GM18520 (cell line): Measurements from ENCODE around the gene SLC6A6.

ENCODE experiments used
- ATAC-seq: cut with Tn5 transposase; IDR thresholded peaks from one replicate; pipeline ENCODE4 v1.9.1; 2021; ENCODE audit not compliant: unreplicated experiment

SLC6A6 gene

DNA sequence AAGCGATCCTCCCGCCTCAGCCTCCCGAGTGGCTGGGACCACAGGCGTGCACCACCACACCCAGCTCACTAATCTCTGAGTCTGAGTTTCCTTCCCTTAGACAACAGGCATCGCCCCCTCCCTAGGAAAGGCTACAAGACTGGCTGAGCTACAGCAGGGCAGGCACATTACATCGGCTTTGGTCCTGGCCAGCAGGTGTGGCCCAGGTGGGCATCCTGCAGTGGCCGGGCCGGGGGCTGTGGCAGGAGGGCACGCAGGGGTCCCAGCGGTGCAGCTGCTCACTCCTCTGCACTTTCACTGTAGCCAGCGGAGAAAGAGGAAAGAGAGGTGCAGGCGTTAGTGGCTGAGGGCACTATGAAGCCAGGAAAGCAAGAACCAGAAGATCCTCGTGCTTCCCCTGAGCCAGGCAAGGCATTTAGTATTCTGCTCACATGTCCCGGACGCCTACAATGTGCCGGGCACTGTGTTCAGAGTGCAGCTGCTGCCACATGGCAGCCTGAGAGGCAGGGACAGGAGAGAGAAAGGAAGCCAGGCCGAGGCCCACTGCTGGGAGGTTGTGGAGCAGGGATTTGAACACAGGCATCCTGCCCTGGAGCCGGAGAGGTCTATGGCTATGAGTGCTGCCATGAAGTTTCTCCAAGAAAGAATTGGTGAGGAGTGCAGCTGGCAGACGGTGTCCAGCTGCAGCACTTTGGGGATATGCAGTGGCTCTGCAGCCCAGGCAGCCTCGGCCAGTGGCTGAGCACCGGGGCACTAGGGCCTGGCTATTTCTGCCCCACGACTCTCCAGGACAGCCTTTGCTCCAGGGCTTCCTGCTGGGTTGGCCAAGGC, 115.4 kb downstream of the SLC6A6 start:
- ATAC-seq = no peak

DNA sequence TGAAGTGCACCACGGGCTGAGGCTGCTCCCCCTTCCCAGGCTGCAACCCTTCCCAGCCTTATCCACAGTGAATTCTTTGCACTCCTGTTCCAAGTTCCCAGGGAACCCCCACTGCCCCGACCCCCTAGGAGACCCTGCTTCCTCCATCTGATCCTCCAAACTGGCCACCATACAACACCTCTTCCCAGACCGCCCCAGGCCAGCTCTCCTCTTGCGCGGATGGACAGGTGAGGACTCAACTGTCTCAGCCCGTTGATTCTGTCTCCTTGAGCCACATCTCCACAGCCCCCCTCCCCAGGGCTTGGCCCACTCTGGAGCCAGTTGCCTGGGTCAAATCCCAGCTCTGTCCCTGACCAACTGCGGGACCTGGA, 116.0 kb downstream of the SLC6A6 start:
- ATAC-seq = no peak

- ATAC-seq = no peak
Observed at GRCh38 chr3:14518893-14519292, 116.5 kb downstream of the SLC6A6 start.

GRCh38 chr3:14519406-14519805, 117.0 kb downstream of the SLC6A6 start:
- no peak for ATAC-seq

DNA sequence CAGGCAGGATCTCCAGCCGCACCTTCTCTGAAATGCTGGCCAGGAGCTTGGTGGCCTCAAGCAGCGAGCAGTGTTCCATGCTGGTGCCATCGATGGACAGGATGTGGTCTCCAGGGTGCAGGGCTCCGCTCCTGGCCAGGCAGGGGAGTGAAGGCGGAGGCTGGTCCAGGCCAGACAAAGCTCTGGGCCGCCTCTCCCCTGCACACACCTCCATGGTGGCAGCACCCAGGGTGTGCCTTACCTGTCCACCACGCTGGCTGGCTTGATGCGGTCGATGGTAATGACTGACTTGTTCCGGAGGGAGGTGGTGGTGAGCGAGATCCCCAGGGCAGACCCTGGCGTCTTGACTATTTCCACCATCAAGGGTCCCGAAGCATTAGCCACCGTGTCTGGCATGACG, 117.7 kb downstream of the SLC6A6 start:
- no peak for ATAC-seq

DNA sequence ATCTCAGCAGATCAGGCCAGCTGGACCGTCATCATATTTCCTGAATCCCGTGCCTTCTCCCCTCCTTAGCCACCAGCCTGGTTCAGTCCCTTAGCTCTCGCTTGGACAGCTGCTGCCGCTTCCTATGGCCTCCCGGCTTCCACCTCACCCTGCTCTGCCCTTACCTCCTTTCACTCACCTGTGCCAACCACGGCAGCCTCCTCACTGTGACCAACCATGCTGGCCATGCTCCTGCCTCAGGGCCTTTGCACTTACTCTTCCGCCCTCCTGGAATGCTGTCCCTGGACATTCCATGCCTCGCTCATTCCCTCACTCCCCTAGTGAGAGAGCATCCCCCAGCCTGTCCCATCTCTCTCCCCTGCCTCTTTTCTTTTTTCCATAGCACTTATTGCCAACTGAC, 118.6 kb downstream of the SLC6A6 start:
- no peak for ATAC-seq

DNA sequence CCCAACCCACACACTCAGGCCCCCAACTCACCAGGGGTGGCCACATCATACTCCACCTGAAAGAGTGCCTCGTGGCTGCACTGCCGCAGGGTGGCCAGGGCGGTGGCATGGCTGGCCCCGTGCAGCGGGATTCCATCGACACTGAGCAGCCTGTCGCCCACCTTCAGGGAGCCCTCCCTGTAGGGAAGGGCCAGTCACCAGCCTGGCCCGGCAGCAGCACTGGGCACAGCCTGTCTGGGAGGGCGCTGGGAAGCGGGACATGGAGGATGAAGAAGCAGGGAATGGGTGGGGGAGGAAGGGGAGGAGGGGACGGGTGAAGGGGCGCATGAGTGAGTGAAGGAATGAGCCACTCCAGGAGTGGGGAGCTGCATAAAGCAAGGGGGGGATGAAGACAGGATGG, 119.2 kb downstream of the SLC6A6 start:
- ATAC-seq = no peak

- no peak for ATAC-seq
Observed at GRCh38 chr3:14522129-14522691, 119.8 kb downstream of the SLC6A6 start.

- ATAC-seq = no peak
Observed at GRCh38 chr3:14522768-14523167, 120.4 kb downstream of the SLC6A6 start.

DNA sequence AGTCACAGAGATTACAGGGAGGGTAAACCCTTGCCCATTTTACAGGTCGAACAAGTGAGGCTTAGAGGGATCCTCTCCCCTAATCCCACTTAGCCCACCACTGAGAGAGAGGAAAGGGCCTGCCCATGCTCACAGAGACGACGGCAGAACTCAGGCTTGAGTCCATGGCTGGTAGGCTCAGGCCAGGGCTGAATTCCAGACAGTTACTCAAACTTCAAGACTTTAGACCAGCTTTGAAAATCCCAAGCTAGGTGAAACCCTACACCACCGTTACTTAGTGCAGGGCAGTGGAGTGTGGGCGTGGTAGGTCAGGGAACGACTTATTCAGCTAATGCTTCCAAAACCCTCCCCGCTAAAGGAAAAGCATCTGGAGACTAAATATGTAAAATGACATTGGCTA, 121.4 kb downstream of the SLC6A6 start:
- ATAC-seq = no peak

GRCh38 chr3:14524311-14524711, 121.9 kb downstream of the SLC6A6 start:
- ATAC-seq = no peak

- no peak for ATAC-seq
Observed at GRCh38 chr3:14524920-14525660, 122.7 kb downstream of the SLC6A6 start.

- ATAC-seq = no peak
Observed at GRCh38 chr3:14525685-14526631, 123.6 kb downstream of the SLC6A6 start.

DNA sequence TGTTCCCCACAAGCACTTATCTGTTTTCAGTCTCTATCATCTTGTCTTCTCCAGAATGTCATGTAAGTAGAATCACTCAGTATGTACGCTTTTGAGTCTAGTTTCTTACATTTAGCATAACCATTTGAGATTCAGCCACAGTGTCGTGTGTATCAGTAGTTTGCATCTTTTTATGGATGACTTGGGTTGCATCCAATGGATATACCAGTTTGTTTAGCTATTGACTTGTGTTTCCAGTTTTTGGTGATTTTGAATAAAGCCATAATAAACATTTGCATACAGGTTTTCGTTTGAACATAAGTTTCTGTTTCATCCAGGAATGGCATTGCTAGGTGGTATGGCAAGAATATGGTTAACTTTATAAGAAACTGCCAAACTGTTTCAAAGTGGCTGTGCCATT, 125.7 kb downstream of the SLC6A6 start:
- no peak for ATAC-seq

- ATAC-seq = no peak
Observed at GRCh38 chr3:14531856-14532395, 129.5 kb downstream of the SLC6A6 start.

DNA sequence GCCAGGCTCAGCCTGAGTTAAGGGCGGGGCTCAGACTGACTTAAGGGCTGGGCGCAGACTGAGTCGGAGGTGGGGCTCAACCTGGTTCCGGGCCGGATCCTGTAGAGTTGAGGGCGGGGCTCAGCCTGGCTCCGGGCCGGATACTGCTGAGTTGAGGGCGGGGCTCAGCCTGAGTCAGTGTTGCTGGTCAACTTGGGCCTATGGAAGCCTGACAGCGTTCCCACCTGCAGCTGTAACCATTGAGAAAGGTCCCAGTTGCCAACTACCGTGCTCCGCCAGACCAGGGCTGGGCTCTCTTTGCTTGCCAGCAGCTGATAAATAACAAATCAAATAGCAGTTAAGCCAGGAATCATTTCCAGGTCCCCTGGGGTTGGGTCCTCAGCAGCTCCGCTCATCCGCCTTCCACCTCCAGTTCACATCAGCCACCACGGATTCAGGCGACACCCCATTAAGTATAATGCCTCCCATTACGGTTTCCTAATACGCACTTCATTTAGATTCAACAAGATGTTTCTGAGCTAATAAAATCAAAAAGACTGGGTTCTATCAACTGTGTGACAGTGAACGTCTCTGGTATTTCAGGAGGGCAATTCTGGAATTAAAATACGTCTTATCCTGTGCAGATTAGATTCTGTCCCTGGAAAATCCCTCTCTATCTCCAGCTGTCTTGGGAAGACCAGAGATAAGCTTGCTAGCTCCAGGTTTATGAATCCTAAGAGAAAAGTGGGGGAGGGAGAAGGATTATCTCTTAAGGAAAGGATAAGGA, 130.5 kb downstream of the SLC6A6 start:
- ATAC-seq = no peak

GRCh38 chr3:14533457-14533958, 131.1 kb downstream of the SLC6A6 start:
- ATAC-seq = no peak

DNA sequence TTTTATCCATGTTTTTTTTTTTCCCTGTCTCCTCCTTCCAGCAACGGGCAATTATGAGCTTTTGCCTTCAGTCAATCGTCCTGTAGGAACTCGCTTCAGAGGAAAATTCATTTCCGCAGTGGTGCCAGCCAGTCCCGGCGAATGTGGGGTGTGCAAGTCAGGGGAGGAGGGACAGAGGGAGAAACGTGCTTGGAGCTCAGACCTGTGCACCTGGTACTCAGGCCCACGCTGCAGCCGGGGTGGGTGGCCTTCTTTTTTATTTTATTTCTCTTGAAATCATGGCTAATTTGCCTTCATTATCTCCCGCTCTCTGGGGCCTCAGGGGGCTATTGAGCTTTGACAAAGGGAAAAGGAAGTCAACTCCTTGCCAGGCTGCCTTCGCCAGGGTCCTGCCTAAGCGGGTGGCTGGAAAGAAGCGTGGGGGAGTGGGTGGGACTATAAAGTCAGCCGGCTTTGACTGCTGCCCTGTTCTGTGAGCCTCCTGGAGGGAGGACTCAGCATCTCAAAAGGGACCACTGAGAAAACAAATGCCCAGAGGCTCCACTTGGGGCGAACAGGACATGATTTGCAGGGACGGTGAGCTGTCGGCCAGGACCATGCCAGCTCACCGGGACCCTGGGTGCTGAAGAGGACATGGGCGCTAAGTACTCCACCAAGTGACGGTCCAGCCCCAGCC, 132.2 kb downstream of the SLC6A6 start:
- no peak for ATAC-seq

DNA sequence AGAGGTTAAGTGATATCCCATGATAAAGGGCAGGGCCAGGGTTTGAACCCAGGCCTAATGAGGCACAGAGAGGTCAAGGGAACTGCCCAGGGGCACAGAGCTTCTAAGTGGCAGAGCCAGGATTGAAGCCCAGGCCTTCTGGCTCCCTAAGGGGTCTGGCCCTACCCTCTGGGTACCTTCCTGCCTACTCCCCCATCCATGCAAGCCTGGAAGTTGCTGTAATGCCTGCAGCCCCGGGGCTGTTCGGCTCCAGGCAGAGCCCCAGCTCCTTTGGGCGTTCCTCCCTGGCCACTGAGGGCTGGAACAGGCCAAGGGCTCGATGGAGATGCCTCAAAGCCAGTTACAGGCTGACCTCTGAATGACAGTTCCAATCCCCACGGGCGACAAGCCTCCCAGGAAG, 133.2 kb downstream of the SLC6A6 start:
- ATAC-seq = no peak
